ENCODE measurements around the gene PIP5K1B.

DNA sequence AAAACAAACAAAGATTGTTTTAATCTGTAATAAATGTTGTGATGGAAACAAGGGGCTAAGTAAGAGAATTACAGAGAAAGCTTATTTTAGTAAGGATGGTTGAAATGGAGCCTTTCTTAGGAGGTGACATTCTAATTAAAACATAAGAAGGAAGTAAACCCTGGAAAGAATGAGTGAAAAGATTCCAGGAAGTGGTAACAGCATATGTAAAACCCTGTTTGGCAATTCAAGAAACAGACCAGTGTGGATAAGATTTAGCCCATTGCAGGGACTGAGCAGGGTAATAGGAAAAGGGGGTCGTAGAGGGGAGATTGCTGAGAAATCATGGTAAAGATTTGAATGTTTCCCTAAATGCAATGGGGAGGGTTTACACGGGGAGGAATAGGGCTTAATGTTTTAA is 21.6 kb upstream of the PIP5K1B start:
- no peak for TF ChIP-seq POLR2AphosphoS5 (IDR thresholded peaks at IDR 0.05; ENCODE audit: borderline replicate concordance, low read depth, low read length)
- TF ChIP-seq EZH2 (IDR thresholded peaks at IDR 0.05), result no peak
